T-helper 2 cell treated with Interferon-gamma antibody and Interleukin-4, amounts not matched to agents 5 μg/mL and 100 μg/mL, for 36 hours (primary cell): ENCODE measurements around the gene PRPF39.

Source experiments
- DNase-seq: peaks from one replicate; pipeline ENCODE4 v3.0.0; 2021; ENCODE audit warnings: low spot score
- H3K27ac Mint-ChIP-seq: one replicate; pipeline ENCODE4 v1.8.0; 2021; ENCODE audit warnings: mild to moderate bottlenecking, mixed read lengths
- H3K27me3 Mint-ChIP-seq: one replicate; pipeline ENCODE4 v1.8.0; 2021; ENCODE audit warnings: low read depth, mixed read lengths
- H3K36me3 Mint-ChIP-seq: one replicate; pipeline ENCODE4 v1.8.0; 2021; ENCODE audit warnings: low read depth, mixed read lengths
- H3K4me1 Mint-ChIP-seq: one replicate; pipeline ENCODE4 v1.8.0; 2021; ENCODE audit warnings: low read depth, mixed read lengths
- H3K4me3 Mint-ChIP-seq: one replicate; pipeline ENCODE4 v1.8.0; 2022; ENCODE audit warnings: mild to moderate bottlenecking, moderate library complexity, mixed read lengths
- H3K9me3 Mint-ChIP-seq: one replicate; pipeline ENCODE4 v1.8.0; 2021; ENCODE audit warnings: mixed read lengths

The PRPF39 gene, protein sequence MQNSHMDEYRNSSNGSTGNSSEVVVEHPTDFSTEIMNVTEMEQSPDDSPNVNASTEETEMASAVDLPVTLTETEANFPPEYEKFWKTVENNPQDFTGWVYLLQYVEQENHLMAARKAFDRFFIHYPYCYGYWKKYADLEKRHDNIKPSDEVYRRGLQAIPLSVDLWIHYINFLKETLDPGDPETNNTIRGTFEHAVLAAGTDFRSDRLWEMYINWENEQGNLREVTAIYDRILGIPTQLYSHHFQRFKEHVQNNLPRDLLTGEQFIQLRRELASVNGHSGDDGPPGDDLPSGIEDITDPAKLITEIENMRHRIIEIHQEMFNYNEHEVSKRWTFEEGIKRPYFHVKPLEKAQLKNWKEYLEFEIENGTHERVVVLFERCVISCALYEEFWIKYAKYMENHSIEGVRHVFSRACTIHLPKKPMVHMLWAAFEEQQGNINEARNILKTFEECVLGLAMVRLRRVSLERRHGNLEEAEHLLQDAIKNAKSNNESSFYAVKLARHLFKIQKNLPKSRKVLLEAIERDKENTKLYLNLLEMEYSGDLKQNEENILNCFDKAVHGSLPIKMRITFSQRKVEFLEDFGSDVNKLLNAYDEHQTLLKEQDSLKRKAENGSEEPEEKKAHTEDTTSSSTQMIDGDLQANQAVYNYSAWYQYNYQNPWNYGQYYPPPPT

DNA sequence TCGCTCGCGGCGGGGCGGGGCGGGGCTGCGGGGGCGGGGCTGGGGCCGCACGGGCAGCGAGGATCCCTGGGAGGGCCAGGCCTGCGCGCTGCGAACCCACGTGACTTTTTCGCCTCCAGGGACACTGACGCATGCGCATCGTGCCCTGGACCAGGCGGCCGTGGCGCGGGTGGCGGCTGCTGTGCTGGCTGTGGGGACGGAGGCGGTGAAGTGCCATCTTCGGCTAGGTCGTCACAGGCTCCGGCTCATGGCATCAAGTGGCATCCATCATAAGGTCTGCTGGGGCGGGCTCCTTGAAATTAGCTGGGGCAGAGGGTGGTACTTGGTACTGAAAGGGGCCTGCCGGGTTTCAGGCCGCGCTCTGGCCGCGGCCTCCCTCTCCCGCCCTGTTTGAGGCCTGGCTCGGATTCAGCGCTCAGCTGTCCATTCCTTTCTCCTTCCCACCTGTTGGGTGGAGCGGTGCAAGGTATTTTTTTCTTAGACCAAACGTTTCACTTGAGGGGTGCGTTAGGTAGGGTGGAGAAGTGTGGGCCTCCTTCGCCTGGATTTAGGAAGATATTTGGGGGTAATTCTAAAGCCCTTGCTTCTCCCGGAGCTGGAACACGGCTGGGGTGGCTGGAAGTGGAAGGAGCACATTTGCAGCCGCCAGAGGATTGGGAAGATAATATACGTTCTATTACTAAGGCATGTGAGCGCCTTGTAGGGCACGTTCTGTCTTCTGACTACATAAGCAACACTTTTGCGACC, at the start of gene PRPF39:
PRPF39 (plus strand) TSS at position 141 of the 747 bp plus-strand sequence. CDS start 11,124 bp downstream, outside the sequence.
- H3K27me3 Mint-ChIP-seq = no peaks in the 10 kb centered on the region
- H3K9me3 Mint-ChIP-seq = no peaks in the 10 kb centered on the region
- peaks cover 38% of the 10 kb centered on the region for H3K4me1 Mint-ChIP-seq
- peak within 1 kb of the TSS; percentile 98 for H3K4me3 Mint-ChIP-seq
- peaks cover 10% of the 10 kb centered on the region for H3K36me3 Mint-ChIP-seq
- peak within 1 kb of the TSS; percentile 96 for H3K27ac Mint-ChIP-seq
- peak; percentile 96 for DNase-seq

DNA sequence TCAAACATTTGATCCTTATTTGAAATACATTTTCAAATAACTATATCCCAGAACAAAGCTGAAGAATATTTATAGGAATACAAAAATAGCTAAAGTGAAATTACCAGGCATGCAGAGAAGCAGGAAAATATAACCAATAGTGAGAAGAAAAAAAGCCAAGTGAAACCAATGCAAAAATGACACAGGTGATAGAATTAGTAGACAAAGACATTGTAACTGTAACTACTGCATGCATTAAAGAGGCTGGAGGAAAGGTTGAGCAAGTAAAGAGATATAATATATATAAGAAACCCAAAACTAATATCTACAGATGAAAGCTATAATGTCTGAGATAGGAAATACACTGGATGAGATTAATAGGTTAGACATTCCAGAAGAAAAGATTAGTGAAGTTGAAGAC, 49.2 kb upstream of the PRPF39 start:
- H3K4me1 Mint-ChIP-seq = no peaks in the 10 kb centered on the region
- no peaks in the 10 kb centered on the region for H3K27me3 Mint-ChIP-seq
- no peak for DNase-seq
- H3K27ac Mint-ChIP-seq = no peak overlapping the region
- H3K9me3 Mint-ChIP-seq = peaks cover 4% of the 10 kb centered on the region
- H3K36me3 Mint-ChIP-seq = peaks cover 26% of the 10 kb centered on the region
- no peak overlapping the region for H3K4me3 Mint-ChIP-seq

DNA sequence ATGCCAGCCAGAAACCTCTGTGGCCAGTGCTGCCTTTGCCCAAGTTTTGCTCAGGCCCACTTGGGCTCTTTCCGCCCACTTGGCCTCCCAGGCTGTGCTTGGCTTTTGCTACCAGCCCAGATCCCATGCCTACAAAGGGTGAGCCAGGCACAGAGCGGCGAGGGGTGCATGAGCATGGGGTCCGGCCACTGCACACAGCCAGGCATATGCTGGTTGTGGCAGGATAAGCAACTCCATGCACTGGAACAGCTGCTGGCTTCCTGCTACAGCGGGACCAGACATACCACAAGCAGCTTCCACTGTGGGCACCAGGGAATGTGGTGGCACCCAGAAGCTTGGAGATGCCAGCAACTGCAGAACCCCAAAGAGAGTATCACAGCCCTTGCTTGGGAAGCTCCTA, 45.7 kb upstream of the PRPF39 start:
- no peak overlapping the region for H3K4me3 Mint-ChIP-seq
- H3K27ac Mint-ChIP-seq = no peak overlapping the region
- no peaks in the 10 kb centered on the region for H3K4me1 Mint-ChIP-seq
- peaks cover 28% of the 10 kb centered on the region for H3K36me3 Mint-ChIP-seq
- H3K27me3 Mint-ChIP-seq = no peaks in the 10 kb centered on the region
- no peak for DNase-seq
- peaks cover 4% of the 10 kb centered on the region for H3K9me3 Mint-ChIP-seq

DNA sequence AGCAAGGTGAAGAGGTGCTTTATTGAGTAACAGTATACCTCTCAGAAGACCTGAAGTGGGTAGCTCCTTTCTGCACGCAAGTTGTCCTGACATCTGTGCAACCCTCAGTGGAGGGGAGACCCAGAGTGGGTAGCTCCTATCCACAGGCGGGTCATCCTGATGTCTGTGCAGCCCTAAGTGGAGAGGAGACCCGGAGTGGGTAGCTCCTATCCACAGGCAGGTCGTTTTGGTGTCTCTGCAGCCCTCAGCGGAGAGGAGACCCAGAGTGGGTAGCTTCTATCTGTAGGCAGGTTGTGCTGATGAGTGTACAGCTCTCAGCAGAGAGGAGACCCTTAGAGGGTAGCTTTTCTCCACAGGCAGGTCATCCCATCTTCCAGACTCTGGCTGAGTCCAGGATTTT, 45.1 kb upstream of the PRPF39 start:
- DNase-seq = no peak
- Mint-ChIP-seq H3K9me3 (peaks cover 4% of the 10 kb centered on the region), H3K4me3 (no peak overlapping the region), H3K4me1 (no peaks in the 10 kb centered on the region), H3K27ac (no peak overlapping the region), H3K36me3 (peaks cover 28% of the 10 kb centered on the region), H3K27me3 (no peaks in the 10 kb centered on the region)

DNA sequence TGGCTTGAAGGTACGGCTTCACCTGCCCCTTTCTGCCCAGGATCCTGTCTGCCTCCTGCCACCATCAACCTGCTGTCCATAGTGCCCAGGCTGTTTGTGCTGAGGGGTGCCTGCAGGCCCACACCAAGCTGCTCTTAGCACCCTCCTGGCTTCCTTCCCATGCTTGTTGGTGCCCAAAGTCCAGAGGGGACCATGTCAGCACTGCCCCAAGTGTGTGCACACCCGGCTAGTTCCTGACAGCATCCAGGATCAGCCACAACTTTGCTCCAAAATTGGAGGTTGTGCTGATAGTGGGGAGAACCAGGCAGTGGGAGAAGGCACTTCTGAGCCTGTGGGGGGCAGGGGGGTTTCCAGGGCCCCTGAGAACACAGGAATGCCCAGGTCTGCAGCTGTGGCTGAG, 44.5 kb upstream of the PRPF39 start:
- H3K9me3 Mint-ChIP-seq = peaks cover 4% of the 10 kb centered on the region
- H3K4me3 Mint-ChIP-seq = no peak overlapping the region
- no peaks in the 10 kb centered on the region for H3K27me3 Mint-ChIP-seq
- H3K36me3 Mint-ChIP-seq = peaks cover 25% of the 10 kb centered on the region
- no peak overlapping the region for H3K27ac Mint-ChIP-seq
- no peaks in the 10 kb centered on the region for H3K4me1 Mint-ChIP-seq
- DNase-seq = no peak

DNA sequence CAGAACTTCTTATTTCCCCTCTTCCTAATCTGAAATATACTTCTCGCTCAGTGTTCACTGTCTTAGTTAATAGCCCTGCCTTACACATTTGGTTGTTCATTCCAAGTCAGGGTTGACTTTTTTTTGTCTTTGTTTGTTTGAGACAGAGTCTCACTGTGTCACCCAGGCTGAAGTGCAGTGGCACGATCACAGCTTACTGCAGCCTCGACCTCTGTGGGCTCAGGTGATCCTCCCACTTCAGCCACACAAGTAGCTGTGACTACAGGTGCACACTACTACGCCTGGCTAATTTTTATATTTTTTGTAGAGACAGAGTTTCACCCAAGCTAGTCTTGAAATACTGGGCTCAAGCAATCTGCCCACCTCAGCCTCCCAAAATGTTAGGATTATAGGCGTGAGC, 42.3 kb upstream of the PRPF39 start:
- DNase-seq = no peak
- H3K27me3 Mint-ChIP-seq = no peaks in the 10 kb centered on the region
- no peaks in the 10 kb centered on the region for H3K4me1 Mint-ChIP-seq
- H3K4me3 Mint-ChIP-seq = no peak overlapping the region
- peaks cover 20% of the 10 kb centered on the region for H3K36me3 Mint-ChIP-seq
- peaks cover 4% of the 10 kb centered on the region for H3K9me3 Mint-ChIP-seq
- no peak overlapping the region for H3K27ac Mint-ChIP-seq

DNA sequence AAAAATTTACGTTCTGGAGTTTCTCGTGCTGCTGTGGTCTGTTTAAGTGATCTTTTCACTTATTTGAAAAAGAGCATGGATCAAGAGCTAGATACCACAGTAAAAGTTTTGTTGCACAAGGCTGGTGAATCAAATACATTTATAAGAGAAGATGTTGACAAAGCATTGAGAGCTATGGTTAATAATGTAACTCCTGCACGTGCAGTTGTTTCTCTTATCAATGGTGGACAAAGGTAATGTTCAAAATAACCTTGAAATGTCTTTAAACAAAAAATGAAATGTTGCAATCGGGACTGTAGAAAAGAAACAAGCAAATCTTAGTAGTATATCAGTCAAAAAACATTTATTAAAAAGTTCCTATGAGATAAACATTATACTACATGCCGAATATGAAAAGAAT, 39.3 kb upstream of the PRPF39 start:
- no peak overlapping the region for H3K4me3 Mint-ChIP-seq
- no peak overlapping the region for H3K27ac Mint-ChIP-seq
- DNase-seq = no peak
- no peaks in the 10 kb centered on the region for H3K9me3 Mint-ChIP-seq
- no peaks in the 10 kb centered on the region for H3K27me3 Mint-ChIP-seq
- H3K36me3 Mint-ChIP-seq = peaks cover 13% of the 10 kb centered on the region
- H3K4me1 Mint-ChIP-seq = no peaks in the 10 kb centered on the region

DNA sequence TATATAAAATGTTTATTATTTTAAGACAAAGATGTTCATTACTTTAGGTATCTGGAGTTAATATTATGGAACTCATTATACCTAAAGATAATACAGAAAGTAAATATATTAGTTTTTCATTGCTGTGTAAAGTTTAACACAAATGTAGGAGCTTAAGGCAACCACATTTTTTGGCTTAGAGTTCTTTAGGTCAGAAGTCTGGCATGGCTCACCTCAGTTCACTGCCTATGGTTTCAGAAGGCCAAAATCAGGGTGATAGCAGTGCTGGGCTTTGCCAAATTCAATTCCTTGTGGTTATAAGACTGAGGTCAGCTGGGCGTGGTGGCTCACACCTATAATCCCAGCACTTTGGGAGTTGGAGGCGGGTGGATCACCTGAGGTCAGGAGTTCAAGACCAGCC, 35.5 kb upstream of the PRPF39 start:
- Mint-ChIP-seq H3K4me1 (no peaks in the 10 kb centered on the region), H3K27ac (no peak overlapping the region), H3K27me3 (no peaks in the 10 kb centered on the region), H3K4me3 (no peak overlapping the region), H3K9me3 (no peaks in the 10 kb centered on the region), H3K36me3 (peaks cover 9% of the 10 kb centered on the region)
- DNase-seq = no peak

DNA sequence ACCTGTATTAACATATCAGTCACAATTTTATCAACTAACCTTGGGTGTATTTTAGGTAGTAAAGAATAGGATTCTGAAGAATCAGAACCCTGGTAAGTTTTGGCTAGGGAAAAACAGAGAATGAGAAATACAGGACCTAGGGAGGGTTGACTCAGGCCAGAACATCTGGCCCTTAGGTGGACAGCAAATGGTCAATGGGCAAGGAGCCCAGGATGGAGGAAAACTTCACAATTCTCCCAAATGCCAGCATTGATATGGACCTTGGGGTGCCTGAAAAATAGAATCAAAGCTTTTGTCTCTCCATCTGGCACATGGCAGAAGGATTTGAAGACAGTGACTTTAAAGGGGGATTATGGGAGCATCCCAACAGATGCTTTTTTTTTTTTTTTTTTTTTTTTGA, 32.7 kb upstream of the PRPF39 start:
- H3K36me3 Mint-ChIP-seq = peaks cover 16% of the 10 kb centered on the region
- H3K27me3 Mint-ChIP-seq = no peaks in the 10 kb centered on the region
- DNase-seq = no peak
- H3K4me1 Mint-ChIP-seq = no peaks in the 10 kb centered on the region
- no peak overlapping the region for H3K4me3 Mint-ChIP-seq
- no peaks in the 10 kb centered on the region for H3K9me3 Mint-ChIP-seq
- H3K27ac Mint-ChIP-seq = no peak overlapping the region

DNA sequence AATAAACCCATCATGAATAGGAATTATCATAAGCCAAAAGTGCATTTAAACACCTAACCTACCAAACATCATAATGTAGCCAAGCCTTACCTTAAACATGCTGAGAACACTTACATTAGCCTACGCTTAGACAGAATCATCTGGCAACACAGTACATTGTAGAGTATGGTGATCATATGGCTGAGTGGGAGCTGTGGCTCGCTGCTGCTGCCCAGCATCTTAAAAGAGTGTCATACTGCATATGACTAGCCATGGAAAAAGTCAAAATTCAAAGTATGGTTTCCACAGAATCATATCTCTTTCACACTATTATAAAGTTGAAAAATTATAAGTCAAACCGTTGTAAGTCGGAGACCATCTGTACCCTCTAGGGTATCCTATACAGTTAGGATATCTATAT, 32.0 kb upstream of the PRPF39 start:
- Mint-ChIP-seq H3K36me3 (peaks cover 17% of the 10 kb centered on the region), H3K4me3 (no peak overlapping the region), H3K9me3 (no peaks in the 10 kb centered on the region), H3K27me3 (no peaks in the 10 kb centered on the region), H3K27ac (no peak overlapping the region), H3K4me1 (no peaks in the 10 kb centered on the region)
- DNase-seq = no peak

DNA sequence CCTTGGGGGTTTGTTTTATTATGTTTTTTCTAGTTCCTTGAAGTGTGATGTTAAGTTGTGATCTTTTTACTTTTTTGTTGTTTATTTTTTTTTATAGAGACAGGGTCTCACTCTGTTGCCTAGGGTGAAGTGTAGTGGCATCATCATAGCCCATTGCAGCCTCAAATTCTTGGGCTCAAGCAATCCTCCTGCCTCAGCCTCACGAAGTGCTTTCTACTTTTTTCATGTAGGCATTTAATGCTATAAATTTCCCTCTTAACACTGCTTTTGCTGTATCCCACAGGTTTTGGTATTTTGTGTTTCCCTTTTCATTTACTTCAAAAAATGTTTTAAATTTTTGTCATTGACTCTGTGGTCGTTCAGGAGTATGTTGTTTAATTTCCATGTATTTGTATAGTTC, 26.6 kb upstream of the PRPF39 start:
- Mint-ChIP-seq H3K27ac (no peak overlapping the region), H3K36me3 (peaks cover 23% of the 10 kb centered on the region), H3K9me3 (no peaks in the 10 kb centered on the region), H3K4me1 (no peaks in the 10 kb centered on the region), H3K4me3 (no peak overlapping the region), H3K27me3 (no peaks in the 10 kb centered on the region)
- DNase-seq = no peak

DNA sequence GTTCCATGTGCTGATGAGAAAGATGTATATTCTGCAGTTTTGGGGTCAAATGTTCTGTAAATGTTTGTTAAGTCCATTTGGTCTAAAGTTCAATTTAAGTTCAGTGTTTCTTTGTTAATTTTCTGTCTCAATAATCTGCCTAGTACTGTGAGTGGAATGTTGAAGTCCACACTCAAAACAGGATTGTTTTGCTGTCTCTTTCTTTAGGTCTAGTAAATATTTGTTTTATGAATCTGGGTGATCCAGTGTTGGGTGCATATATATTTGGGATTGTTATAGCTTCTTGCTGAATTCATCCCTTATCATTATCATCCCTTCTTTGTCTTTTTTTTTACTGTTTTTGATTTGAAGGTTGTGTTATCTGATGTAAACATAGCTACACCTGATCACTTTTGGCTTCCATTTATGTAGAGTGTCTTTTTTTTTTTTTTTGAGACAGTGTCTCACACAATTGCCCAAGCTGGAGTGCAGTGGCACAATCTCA, 26.0 kb upstream of the PRPF39 start:
- H3K4me1 Mint-ChIP-seq = no peaks in the 10 kb centered on the region
- no peaks in the 10 kb centered on the region for H3K27me3 Mint-ChIP-seq
- no peak for DNase-seq
- no peak overlapping the region for H3K27ac Mint-ChIP-seq
- no peak overlapping the region for H3K4me3 Mint-ChIP-seq
- peaks cover 23% of the 10 kb centered on the region for H3K36me3 Mint-ChIP-seq
- no peaks in the 10 kb centered on the region for H3K9me3 Mint-ChIP-seq

DNA sequence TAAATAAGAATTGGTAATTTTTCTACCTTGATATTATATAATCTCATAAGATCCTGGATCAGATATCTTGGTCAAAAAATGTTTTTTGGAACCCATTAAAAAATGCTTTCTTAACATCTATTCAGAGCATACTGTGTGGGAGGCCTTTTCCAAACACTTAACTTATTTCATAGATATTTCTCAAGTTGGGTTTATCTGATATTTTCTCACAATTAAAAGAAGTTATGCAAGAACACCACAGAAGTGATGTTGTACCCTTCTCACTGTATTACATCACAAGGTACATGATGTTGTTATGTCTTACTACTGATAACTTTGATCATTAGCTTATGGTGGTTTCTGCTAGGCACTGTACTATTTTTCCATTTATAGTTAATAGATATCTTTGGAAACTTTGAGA, 23.4 kb upstream of the PRPF39 start:
- H3K4me3 Mint-ChIP-seq = no peak overlapping the region
- peaks cover 21% of the 10 kb centered on the region for H3K36me3 Mint-ChIP-seq
- H3K27me3 Mint-ChIP-seq = no peaks in the 10 kb centered on the region

DNA sequence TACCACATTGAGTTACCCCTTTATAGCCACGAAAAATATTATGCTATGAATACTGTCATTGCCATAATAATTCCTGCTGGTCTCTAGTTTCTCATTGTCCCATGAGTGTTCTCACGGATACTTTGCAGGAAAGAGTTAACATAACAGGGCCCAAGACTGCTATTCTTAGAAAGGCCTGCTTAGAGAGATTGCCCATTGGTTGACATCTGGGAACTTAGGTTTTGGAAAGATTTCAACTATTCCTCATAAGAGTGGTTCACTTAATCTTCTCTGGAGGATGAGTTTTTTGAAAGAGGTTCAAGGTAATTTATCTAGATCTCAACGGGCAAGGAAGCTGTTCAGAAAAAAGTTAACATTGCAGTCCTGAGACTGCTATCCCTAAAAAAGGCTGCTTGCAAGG, 18.4 kb upstream of the PRPF39 start:
- H3K36me3 Mint-ChIP-seq = peaks cover 6% of the 10 kb centered on the region
- H3K9me3 Mint-ChIP-seq = no peaks in the 10 kb centered on the region
- H3K4me3 Mint-ChIP-seq = no peak overlapping the region
- DNase-seq = no peak
- H3K27ac Mint-ChIP-seq = no peak overlapping the region
- no peaks in the 10 kb centered on the region for H3K27me3 Mint-ChIP-seq
- peaks cover 13% of the 10 kb centered on the region for H3K4me1 Mint-ChIP-seq

More for the DNA sequence above, 23.4 kb upstream of the PRPF39 start:
- Mint-ChIP-seq H3K27ac (no peak overlapping the region), H3K9me3 (no peaks in the 10 kb centered on the region), H3K4me1 (peaks cover 3% of the 10 kb centered on the region)
- no peak for DNase-seq
